ENCODE results near the gene GLRX5.
"Not testable (repeated sequence)": the region's sequence is repeated elsewhere in the genome, so short reads cannot be mapped to it uniquely, and the experiment has no call there.

Gene GLRX5

GRCh38 chr14:95564060-95564459 is 29.2 kb downstream of the GLRX5 start:
- no peaks in the 10 kb centered on the region for H3K36me3 ChIP-seq (ENCODE audit: control insufficient read depth, insufficient read depth, low read length)
- H3K4me1 ChIP-seq (ENCODE audit: control insufficient read depth, insufficient read depth, low read length), result peaks cover 10% of the 10 kb centered on the region
- no peaks in the 10 kb centered on the region for H3K9me3 ChIP-seq (ENCODE audit: control insufficient read depth, insufficient read depth, low read depth, low read length)
- H3K4me3 ChIP-seq (ENCODE audit: low read depth, low read length), result no peak overlapping the region
- peaks cover 3% of the 10 kb centered on the region; the same call in 1 of the 2 replicates for H3K27me3 ChIP-seq (ENCODE audit: control insufficient read depth, insufficient read depth, low read length)
- no peak overlapping the region for H3K27ac ChIP-seq (ENCODE audit: low read depth, low read length)
- H3K9ac ChIP-seq (ENCODE audit: low read length), result no peak overlapping the region

GRCh38 chr14:95569440-95569839 is 34.6 kb downstream of the GLRX5 start:
- no peak overlapping the region for H3K9ac ChIP-seq (ENCODE audit: low read length)
- peaks cover 7% of the 10 kb centered on the region; the same call in 1 of the 2 replicates for H3K9me3 ChIP-seq (ENCODE audit: control insufficient read depth, insufficient read depth, low read depth, low read length)
- H3K36me3 ChIP-seq (ENCODE audit: control insufficient read depth, insufficient read depth, low read length), result no peaks in the 10 kb centered on the region
- no peaks in the 10 kb centered on the region for H3K4me1 ChIP-seq (ENCODE audit: control insufficient read depth, insufficient read depth, low read length)
- no peak overlapping the region for H3K27ac ChIP-seq (ENCODE audit: low read depth, low read length)
- H3K27me3 ChIP-seq (ENCODE audit: control insufficient read depth, insufficient read depth, low read length), result peaks cover 7% of the 10 kb centered on the region; the same call in 1 of the 2 replicates
- no peak overlapping the region for H3K4me3 ChIP-seq (ENCODE audit: low read depth, low read length)

GRCh38 chr14:95573313-95573712 is 38.5 kb downstream of the GLRX5 start:
- Histone ChIP-seq H3K9ac (ENCODE audit: low read length) (no peak overlapping the region), H3K4me3 (ENCODE audit: low read depth, low read length) (no peak overlapping the region), H3K27ac (ENCODE audit: low read depth, low read length) (no peak overlapping the region), H3K9me3 (ENCODE audit: control insufficient read depth, insufficient read depth, low read depth, low read length) (peaks cover 7% of the 10 kb centered on the region; the same call in 1 of the 2 replicates), H3K27me3 (ENCODE audit: control insufficient read depth, insufficient read depth, low read length) (peaks cover 7% of the 10 kb centered on the region; the same call in 1 of the 2 replicates), H3K36me3 (ENCODE audit: control insufficient read depth, insufficient read depth, low read length) (no peaks in the 10 kb centered on the region), H3K4me1 (ENCODE audit: control insufficient read depth, insufficient read depth, low read length) (peaks cover 11% of the 10 kb centered on the region)

- Histone ChIP-seq H3K9ac (ENCODE audit: low read length) (no peak overlapping the region), H3K9me3 (ENCODE audit: control insufficient read depth, insufficient read depth, low read depth, low read length) (peaks cover 7% of the 10 kb centered on the region; the same call in 1 of the 2 replicates), H3K27me3 (ENCODE audit: control insufficient read depth, insufficient read depth, low read length) (peaks cover 7% of the 10 kb centered on the region; the same call in 1 of the 2 replicates), H3K4me3 (ENCODE audit: low read depth, low read length) (no peak overlapping the region), H3K4me1 (ENCODE audit: control insufficient read depth, insufficient read depth, low read length) (peaks cover 11% of the 10 kb centered on the region), H3K27ac (ENCODE audit: low read depth, low read length) (no peak overlapping the region), H3K36me3 (ENCODE audit: control insufficient read depth, insufficient read depth, low read length) (no peaks in the 10 kb centered on the region)
Measured at GRCh38 chr14:95575840-95576473, 41.1 kb downstream of the GLRX5 start.

GRCh38 chr14:95577067-95577800 is 42.4 kb downstream of the GLRX5 start:
- no peak overlapping the region for H3K27ac ChIP-seq (ENCODE audit: low read depth, low read length)
- H3K4me3 ChIP-seq (ENCODE audit: low read depth, low read length), result no peak overlapping the region

GRCh38 chr14:95577870-95578269 is 43.0 kb downstream of the GLRX5 start:
- Histone ChIP-seq H3K4me3 (ENCODE audit: low read depth, low read length) (no peak overlapping the region), H3K36me3 (ENCODE audit: control insufficient read depth, insufficient read depth, low read length) (no peaks in the 10 kb centered on the region), H3K27me3 (ENCODE audit: control insufficient read depth, insufficient read depth, low read length) (peaks cover 7% of the 10 kb centered on the region; the same call in 1 of the 2 replicates), H3K9ac (ENCODE audit: low read length) (no peak overlapping the region), H3K27ac (ENCODE audit: low read depth, low read length) (no peak overlapping the region), H3K4me1 (ENCODE audit: control insufficient read depth, insufficient read depth, low read length) (peaks cover 11% of the 10 kb centered on the region), H3K9me3 (ENCODE audit: control insufficient read depth, insufficient read depth, low read depth, low read length) (peaks cover 10% of the 10 kb centered on the region)

More at GRCh38 chr14:95577067-95577800, 42.4 kb downstream of the GLRX5 start:
- Histone ChIP-seq H3K36me3 (ENCODE audit: control insufficient read depth, insufficient read depth, low read length) (no peaks in the 10 kb centered on the region), H3K9ac (ENCODE audit: low read length) (no peak overlapping the region), H3K4me1 (ENCODE audit: control insufficient read depth, insufficient read depth, low read length) (peaks cover 11% of the 10 kb centered on the region), H3K9me3 (ENCODE audit: control insufficient read depth, insufficient read depth, low read depth, low read length) (peaks cover 7% of the 10 kb centered on the region; the same call in 1 of the 2 replicates), H3K27me3 (ENCODE audit: control insufficient read depth, insufficient read depth, low read length) (peaks cover 7% of the 10 kb centered on the region; the same call in 1 of the 2 replicates)

- H3K27me3 ChIP-seq (ENCODE audit: control insufficient read depth, insufficient read depth, low read length); H3K4me3 ChIP-seq (ENCODE audit: low read depth, low read length); H3K36me3 ChIP-seq (ENCODE audit: control insufficient read depth, insufficient read depth, low read length); H3K4me1 ChIP-seq (ENCODE audit: control insufficient read depth, insufficient read depth, low read length); H3K27ac ChIP-seq (ENCODE audit: low read depth, low read length); H3K9ac ChIP-seq (ENCODE audit: low read length): not testable (repeated sequence)
- peaks cover 27% of the 10 kb centered on the region for H3K9me3 ChIP-seq (ENCODE audit: control insufficient read depth, insufficient read depth, low read depth, low read length)
Measured at GRCh38 chr14:95583836-95584617, 49.2 kb downstream of the GLRX5 start.

- Histone ChIP-seq H3K27ac (ENCODE audit: low read depth, low read length) (no peak overlapping the region), H3K9me3 (ENCODE audit: control insufficient read depth, insufficient read depth, low read depth, low read length) (peaks cover 27% of the 10 kb centered on the region), H3K4me3 (ENCODE audit: low read depth, low read length) (no peak overlapping the region), H3K4me1 (ENCODE audit: control insufficient read depth, insufficient read depth, low read length) (no peaks in the 10 kb centered on the region), H3K9ac (ENCODE audit: low read length) (no peak overlapping the region), H3K27me3 (ENCODE audit: control insufficient read depth, insufficient read depth, low read length) (no peaks in the 10 kb centered on the region), H3K36me3 (ENCODE audit: control insufficient read depth, insufficient read depth, low read length) (no peaks in the 10 kb centered on the region)
Measured at GRCh38 chr14:95585953-95586620, 51.2 kb downstream of the GLRX5 start.

GRCh38 chr14:95591182-95591581 is 56.3 kb downstream of the GLRX5 start:
- not testable (repeated sequence) for H3K4me3 ChIP-seq (ENCODE audit: low read depth, low read length); H3K27ac ChIP-seq (ENCODE audit: low read depth, low read length); H3K9ac ChIP-seq (ENCODE audit: low read length); H3K27me3 ChIP-seq (ENCODE audit: control insufficient read depth, insufficient read depth, low read length); H3K36me3 ChIP-seq (ENCODE audit: control insufficient read depth, insufficient read depth, low read length); H3K4me1 ChIP-seq (ENCODE audit: control insufficient read depth, insufficient read depth, low read length); H3K9me3 ChIP-seq (ENCODE audit: control insufficient read depth, insufficient read depth, low read depth, low read length)
